Mucosa of descending colon (tissue), 3 donors: ENCODE measurements around the gene TNIP2. TPM values are rescaled to one million over a fixed set of nuclear protein-coding genes. Genes with fewer than 3 reads are reported as not detected.
"Not testable (repeated sequence)": the region's sequence is repeated elsewhere in the genome, so short reads cannot be mapped to it uniquely, and the experiment has no call there.

Experiments used
- ATAC-seq: fragments of 200-7000 bp; cut with Tn5 transposase; one replicate; pipeline ENCODE4 v1.9.1; 2020; ENCODE audit warnings: mild to moderate bottlenecking, moderate library complexity
- DNase-seq, 3 donors: peaks; one replicate each; pipeline ENCODE4 v3.0.0-alpha.2; 2020
- H3K36me3 ChIP-seq: fragments of 200-600 bp; one replicate; pipeline ENCODE4 v1.8.0; 2021; ENCODE audit warnings: low read depth, mild to moderate bottlenecking
- H3K4me1 ChIP-seq: fragments of 200-600 bp; one replicate; pipeline ENCODE4 v1.8.0; 2021; ENCODE audit warnings: low read depth, mild to moderate bottlenecking
- H3K4me3 ChIP-seq: fragments of 200-600 bp; one replicate; pipeline ENCODE4 v1.8.0; 2021; ENCODE audit warnings: mild to moderate bottlenecking
- H3K9me3 ChIP-seq: fragments of 200-600 bp; one replicate; pipeline ENCODE4 v1.8.0; 2021; ENCODE audit warnings: mild to moderate bottlenecking
- CTCF ChIP-seq: fragments of 200-600 bp; IDR thresholded peaks from one replicate; pipeline ENCODE4 v1.8.0; 2022; ENCODE audit warnings: antibody characterized with exemption, mild to moderate bottlenecking
- intact Hi-C, 2 donors: fragments of 100-400 bp; cut with DNase I in 1 of 2; cut with micrococcal nuclease in 1 of 2; formaldehyde crosslinking; loops; one replicate each; pipeline versions ENCODE4 v1.11.0 to v1.11.1; 2022; cut with DNase I, micrococcal nuclease
- total RNA-seq, 3 donors: library from RNA; stranded (reverse); fragmentation: NEBNext Ultra II Directional in 2 of 3; extraction: Animal tissue kit (Norgen Biotek cat#: 25700) in 2 of 3; gene quantifications; one replicate each; pipeline versions ENCODE4 v1.2.1 to v1.2.4, GENCODE V29; 2021 to 2023
- donor health status: DM: no; HTN: no; CAD: no; lungs with moderate emphysema.
- donor health status: DM: no; HTN: no; CAD: no.
- donor health status: DM: no; HTN: yes; CAD: no.

The TNIP2 gene
- total RNA-seq, 3 donors from 2014 or later = 50.3 to 51.5 (median 51.2) TPM

GRCh38 chr4:2744576-2745270, 11.4 kb downstream of the TNIP2 start:
- no peaks in the 10 kb centered on the region for H3K9me3 ChIP-seq
- intact Hi-C loops = no loop called here
- H3K4me3 ChIP-seq = no peak overlapping the region
- no peak for TF ChIP-seq CTCF
- no peak for ATAC-seq
- no peak for DNase-seq
- H3K4me1 ChIP-seq = peaks cover 19% of the 10 kb centered on the region
- H3K36me3 ChIP-seq = no peaks in the 10 kb centered on the region

GRCh38 chr4:2743518-2744445, 12.4 kb downstream of the TNIP2 start:
- no peak for TF ChIP-seq CTCF
- Histone ChIP-seq H3K36me3 (no peaks in the 10 kb centered on the region), H3K9me3 (no peaks in the 10 kb centered on the region), H3K4me1 (peaks cover 19% of the 10 kb centered on the region), H3K4me3 (no peak overlapping the region)
- intact Hi-C loops = no loop called here
- ATAC-seq (peak; percentile 88), DNase-seq (peak; percentile 74 to 82 (median 76))

DNA sequence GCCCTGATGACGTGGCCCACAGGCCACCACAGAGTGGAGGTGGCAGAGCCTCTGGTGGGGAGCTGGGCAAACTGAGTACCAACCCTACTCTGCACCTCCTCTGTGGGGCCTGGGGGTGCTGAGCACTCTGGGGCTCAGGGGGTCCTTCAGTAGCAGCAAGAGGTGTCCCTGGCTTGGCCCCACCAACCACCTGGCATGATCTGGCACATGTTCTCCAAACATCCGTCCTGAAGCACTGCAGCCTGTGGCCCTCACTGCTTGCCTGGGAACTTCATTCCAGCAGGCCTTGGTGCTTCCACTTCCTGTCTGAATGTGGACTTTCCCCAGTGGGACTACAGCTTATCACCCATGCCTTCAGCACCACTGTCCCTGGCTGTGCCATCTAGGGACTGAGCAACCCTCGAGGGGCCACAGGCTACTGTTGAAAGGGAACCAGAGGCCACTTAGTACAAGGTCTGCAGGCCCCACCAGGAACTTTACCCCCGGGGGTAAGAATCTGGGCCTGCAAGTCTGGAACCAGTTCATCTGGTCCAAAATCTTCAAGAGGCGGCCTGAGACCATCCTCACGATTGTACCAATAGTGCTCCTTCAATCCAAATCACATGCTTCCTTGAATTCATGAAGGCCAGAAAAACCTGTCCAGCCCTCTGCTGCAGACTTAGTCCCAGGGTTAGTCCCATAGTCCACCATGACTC, 13.2 kb downstream of the TNIP2 start:
- intact Hi-C loops = no loop called here
- Histone ChIP-seq H3K9me3 (no peaks in the 10 kb centered on the region), H3K4me3 (no peak overlapping the region), H3K36me3 (no peaks in the 10 kb centered on the region), H3K4me1 (peaks cover 19% of the 10 kb centered on the region)
- no peak for TF ChIP-seq CTCF
- no peak for ATAC-seq
- no peak for DNase-seq

DNA sequence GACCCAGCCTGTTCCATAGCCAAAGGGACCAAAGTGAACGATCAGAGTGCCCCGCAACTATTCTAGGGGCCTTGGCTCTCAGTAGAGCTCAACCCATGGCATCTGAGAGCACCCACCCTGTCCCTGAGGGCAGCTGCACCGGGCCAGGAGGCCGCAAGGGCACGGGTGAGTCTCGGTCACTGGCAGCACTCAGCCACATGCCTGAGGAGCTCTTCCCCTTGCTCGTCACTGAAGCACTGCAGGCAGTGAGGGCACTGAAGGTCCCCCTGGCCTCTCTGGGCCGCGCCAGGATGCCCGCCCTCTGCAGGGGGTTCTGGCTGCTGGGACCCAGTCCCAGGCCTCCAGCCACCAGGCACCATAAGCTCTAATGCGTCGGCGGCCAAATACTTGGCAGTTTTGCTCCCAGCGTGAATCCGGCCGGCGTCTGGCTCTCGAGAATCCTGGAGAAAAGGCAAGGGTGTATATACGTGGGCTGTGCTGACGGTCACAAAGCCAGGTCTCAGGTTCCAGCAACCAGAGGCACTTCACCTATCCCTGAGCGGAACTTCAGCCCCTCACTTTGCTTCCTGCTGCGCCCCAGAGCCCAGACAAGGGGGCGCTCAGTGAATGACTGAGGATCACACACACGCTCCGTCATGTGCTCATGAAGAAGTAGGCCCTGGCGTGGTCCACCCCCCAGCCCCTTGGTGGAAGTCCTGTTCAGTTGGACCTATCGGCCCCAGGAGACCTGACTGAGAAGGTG, 13.9 kb downstream of the TNIP2 start:
- DNase-seq = no peak
- no peak for ATAC-seq
- no peak for TF ChIP-seq CTCF
- H3K9me3 ChIP-seq = no peaks in the 10 kb centered on the region
- no peak overlapping the region for H3K4me3 ChIP-seq
- intact Hi-C loops = no loop called here
- no peaks in the 10 kb centered on the region for H3K36me3 ChIP-seq
- peaks cover 19% of the 10 kb centered on the region for H3K4me1 ChIP-seq

GRCh38 chr4:2741626-2742025, 14.5 kb downstream of the TNIP2 start:
- no peaks in the 10 kb centered on the region for H3K9me3 ChIP-seq
- DNase-seq (no peak), ATAC-seq (no peak)
- TF ChIP-seq CTCF = no peak
- no peaks in the 10 kb centered on the region for H3K36me3 ChIP-seq
- peaks cover 19% of the 10 kb centered on the region for H3K4me1 ChIP-seq
- no peak overlapping the region for H3K4me3 ChIP-seq
- intact Hi-C loops = no loop called here

- H3K36me3 ChIP-seq, ATAC-seq, H3K4me3 ChIP-seq, DNase-seq, H3K4me1 ChIP-seq, H3K9me3 ChIP-seq, intact Hi-C loops: not testable (repeated sequence)
These were observed 17.8 kb downstream of the TNIP2 start for GRCh38 chr4:2738296-2738695.
